GM12875 (cell line): Measurements from ENCODE around the gene PCSK6.

Source experiments
- H3K4me3 ChIP-seq: one replicate; pipeline ENCODE4 v1.5.1; 2011; ENCODE audit warnings: low read depth, low read length, control low read depth
- CTCF ChIP-seq: IDR thresholded peaks from 2 replicates; pipeline ENCODE4 v1.5.1; 2011; ENCODE audit warnings: low read depth, mild to moderate bottlenecking, control low read depth, inconsistent platforms, low read length, moderate library complexity, borderline replicate concordance; ENCODE audit not compliant: insufficient read depth

PCSK6 gene

GRCh38 chr15:101286471-101287114 lies 202.9 kb downstream of the PCSK6 start:
- H3K4me3 ChIP-seq: no peak overlapping the region
- TF ChIP-seq CTCF: no peak

- H3K4me3 ChIP-seq: no peak overlapping the region
- TF ChIP-seq CTCF: no peak
These were observed 205.6 kb downstream of the PCSK6 start for GRCh38 chr15:101283931-101284330.

GRCh38 chr15:101280007-101280406 lies 209.5 kb downstream of the PCSK6 start:
- no peak overlapping the region for H3K4me3 ChIP-seq
- TF ChIP-seq CTCF: no peak

- no peak for TF ChIP-seq CTCF
- no peak overlapping the region for H3K4me3 ChIP-seq
These were observed 211.5 kb downstream of the PCSK6 start for GRCh38 chr15:101277943-101278564.

- no peak for TF ChIP-seq CTCF
- peak within 1 kb of the TSS; percentile 97 for H3K4me3 ChIP-seq
These were observed 212.3 kb downstream of the PCSK6 start, which contains the start of gene SELENOS for GRCh38 chr15:101277038-101277822. TSS of gene SELENOS (minus strand) at chr15:101277485. CDS start at chr15:101277417, 68 bp downstream.

- peak overlapping the region; percentile 97 for H3K4me3 ChIP-seq
- TF ChIP-seq CTCF: peak; percentile 47; the same call in 1 of the 2 replicates
These were observed 212.9 kb downstream of the PCSK6 start for GRCh38 chr15:101276501-101277037.
